HG02623 (cell line): ENCODE data around the gene PATL2.
"Not testable (repeated sequence)": the region's sequence is repeated elsewhere in the genome, so short reads cannot be mapped to it uniquely, and the experiment has no call there.

Experiments used
- ATAC-seq: cut with Tn5 transposase; IDR thresholded peaks from one replicate; pipeline ENCODE4 v1.9.1; 2021; ENCODE audit warnings: moderate library complexity; ENCODE audit not compliant: unreplicated experiment

The PATL2 gene

GRCh38 chr15:44692659-44693058 lies 18.5 kb downstream of the PATL2 start:
- no peak for ATAC-seq

DNA sequence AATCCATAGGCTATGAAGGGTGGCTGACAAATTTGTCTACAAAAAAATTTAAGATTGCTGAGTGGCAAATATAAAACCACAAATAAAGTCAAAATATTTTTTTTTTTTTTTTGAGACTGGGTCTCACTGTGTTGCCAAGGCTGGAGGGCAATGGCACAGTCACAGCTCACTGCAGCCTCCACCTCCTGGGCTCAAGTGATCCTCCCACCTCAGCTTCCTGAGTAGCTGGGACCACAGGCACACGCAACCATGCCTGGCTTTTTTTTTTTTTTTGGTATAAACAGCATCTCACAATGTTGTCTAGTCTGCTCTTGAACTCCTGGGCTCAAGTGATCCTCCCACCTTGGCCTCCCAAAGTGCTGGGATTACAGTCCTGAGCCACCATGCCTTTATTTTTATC lies 20.9 kb downstream of the PATL2 start:
- ATAC-seq, result not testable (repeated sequence)

GRCh38 chr15:44689318-44689717 lies 21.8 kb downstream of the PATL2 start:
- ATAC-seq, result not testable (repeated sequence)

- ATAC-seq, result not testable (repeated sequence)
Observed at GRCh38 chr15:44682809-44683682, 28.1 kb downstream of the PATL2 start.

GRCh38 chr15:44682211-44682610 lies 28.9 kb downstream of the PATL2 start:
- ATAC-seq, result no peak

- no peak for ATAC-seq
Observed at GRCh38 chr15:44676676-44677075, 34.4 kb downstream of the PATL2 start.

GRCh38 chr15:44675911-44676310 lies 35.2 kb downstream of the PATL2 start:
- no peak for ATAC-seq

DNA sequence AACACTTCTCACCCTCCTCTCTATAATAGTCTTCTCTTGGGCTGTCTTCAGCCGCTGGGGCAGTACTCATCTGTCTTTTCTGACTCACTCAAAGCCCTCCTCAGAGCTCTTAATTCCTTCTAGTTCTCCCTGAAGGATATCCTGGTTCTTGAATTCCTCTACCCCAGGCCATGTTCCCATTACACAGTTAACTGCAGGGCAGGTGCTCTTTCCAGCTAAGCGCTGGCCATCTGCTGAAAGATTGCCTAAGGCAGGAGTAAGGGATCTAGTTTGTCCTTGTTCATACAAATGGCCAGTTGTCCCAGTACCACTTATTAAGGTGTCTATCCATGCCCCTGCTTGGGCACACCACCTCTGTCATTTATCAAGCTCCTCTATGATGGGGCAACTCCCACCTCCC lies 37.5 kb downstream of the PATL2 start:
- ATAC-seq, result no peak

GRCh38 chr15:44670087-44670950 lies 40.8 kb downstream of the PATL2 start:
- no peak for ATAC-seq

- ATAC-seq, result no peak
Observed at GRCh38 chr15:44668921-44669320, 42.2 kb downstream of the PATL2 start.

DNA sequence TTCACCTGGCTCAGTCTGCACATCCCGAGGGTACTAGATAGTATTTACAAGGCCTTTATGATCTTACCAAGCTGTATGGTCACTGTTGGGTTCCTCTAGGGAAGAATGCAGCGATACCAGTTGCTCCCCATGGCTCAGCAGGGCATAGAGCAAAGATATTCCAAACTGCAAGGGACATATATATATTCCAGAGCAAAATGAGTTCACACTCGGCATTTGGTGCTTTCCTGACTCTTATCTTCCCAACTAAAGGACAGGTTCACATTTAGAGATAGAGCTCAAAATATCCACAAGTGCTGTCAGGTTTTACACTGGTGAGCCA lies 44.1 kb downstream of the PATL2 start:
- ATAC-seq, result no peak

- no peak for ATAC-seq
Observed at GRCh38 chr15:44666210-44667038, 44.7 kb downstream of the PATL2 start.

GRCh38 chr15:44663410-44664308 lies 47.5 kb downstream of the PATL2 start, which contains the start of gene SPG11:
TSS of gene SPG11 (minus strand) at chr15:44663662. CDS start at chr15:44663647, 15 bp downstream.
- peak; percentile 80 for ATAC-seq

GRCh38 chr15:44662478-44663409 lies 48.4 kb downstream of the PATL2 start:
- ATAC-seq, result peak; percentile 35

DNA sequence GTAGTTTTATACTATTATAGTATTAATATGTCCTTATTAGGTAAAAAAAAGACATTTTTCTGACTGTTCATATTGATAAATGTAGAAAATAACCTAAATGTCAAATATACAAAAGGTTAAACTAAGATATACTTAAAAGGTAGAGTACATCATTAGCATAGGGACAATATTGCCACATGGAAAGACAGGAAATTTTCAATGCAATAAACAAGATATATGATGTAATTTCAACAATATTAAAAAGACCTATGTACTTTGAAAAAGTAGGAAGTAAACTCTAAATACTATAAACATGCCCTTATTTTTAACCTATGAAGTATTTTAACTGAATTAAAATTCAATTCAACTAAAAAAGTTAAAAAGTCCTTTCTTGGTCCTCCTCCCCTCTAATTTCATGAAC lies 49.5 kb downstream of the PATL2 start:
- no peak for ATAC-seq

GRCh38 chr15:44659056-44659455 lies 52.1 kb downstream of the PATL2 start:
- no peak for ATAC-seq

- ATAC-seq, result no peak
Observed at GRCh38 chr15:44657378-44657777, 53.7 kb downstream of the PATL2 start.

- no peak for ATAC-seq
Observed at GRCh38 chr15:44656913-44657312, 54.2 kb downstream of the PATL2 start.

GRCh38 chr15:44656298-44656697 lies 54.8 kb downstream of the PATL2 start:
- no peak for ATAC-seq
